DOHH2 (cell line): Measurements from ENCODE around the gene IFNL4.

ENCODE experiments used
- CTCF ChIP-seq: fragments of 200-600 bp; sonication (generic); IDR thresholded peaks from one replicate; pipeline ENCODE4 v1.5.1; 2014; ENCODE audit warnings: antibody characterized with exemption, mild to moderate bottlenecking, low read depth, low read length; ENCODE audit not compliant: poor library complexity, severe bottlenecking
- EZH2phosphoT487 ChIP-seq: fragments of 200-600 bp; sonication (generic); IDR thresholded peaks from 2 replicates; pipeline ENCODE4 v1.6.1; 2017; ENCODE audit warnings: borderline replicate concordance, mild to moderate bottlenecking, antibody characterized with exemption, low read length, moderate library complexity, mixed read lengths

GRCh38 chr19:39262496-39262895 lies 13.8 kb upstream of the IFNL4 start:
- TF ChIP-seq CTCF (no peak), EZH2phosphoT487 (no peak)
